Gastrocnemius medialis (tissue), 4 donors: Measurements from ENCODE around the gene SLA2. TPM values are rescaled to one million over a fixed set of nuclear protein-coding genes. Genes with fewer than 3 reads are reported as not detected.
"Not testable (repeated sequence)": the region's sequence is repeated elsewhere in the genome, so short reads cannot be mapped to it uniquely, and the experiment has no call there.

Source experiments
- ATAC-seq, 2 donors: fragments of 150-250 bp; one replicate each; pipeline ENCODE4 v1.9.1; 2016
- DNase-seq, 2 donors: peaks; one replicate each; pipeline ENCODE4 v3.0.0-alpha.2; 2019
- H3K27ac ChIP-seq, 4 donors: fragments of 200-600 bp; sonication (generic); 1 replicate in 1 of 4; 2 replicates in 3 of 4; pipeline ENCODE4 v1.5.1; 2016 to 2018; ENCODE audit warnings: mild to moderate bottlenecking in 2 of 4, moderate library complexity in 1 of 4
- H3K27me3 ChIP-seq, 3 donors: fragments of 200-600 bp; sonication (generic) in 2 of 3; 1 replicate in 1 of 3; 2 replicates in 2 of 3; pipeline versions ENCODE4 v1.5.1 to v1.6.0; 2016 to 2019; ENCODE audit warnings: mild to moderate bottlenecking in 1 of 3, moderate library complexity in 1 of 3
- H3K36me3 ChIP-seq, 2 donors: fragments of 200-600 bp; sonication (generic) in 1 of 2; one replicate each; pipeline ENCODE4 v1.5.1; 2017 to 2018
- H3K4me1 ChIP-seq, 2 donors: fragments of 200-600 bp; sonication (generic) in 1 of 2; one replicate each; pipeline ENCODE4 v1.5.1; 2016 to 2017; ENCODE audit warnings: mild to moderate bottlenecking in 2 of 2
- H3K4me3 ChIP-seq, 4 donors: fragments of 200-600 bp; sonication (generic) in 3 of 4; 1 replicate in 1 of 4; 2 replicates in 3 of 4; pipeline ENCODE4 v1.5.1; 2016 to 2019; ENCODE audit warnings: mild to moderate bottlenecking in 2 of 4
- H3K9me3 ChIP-seq, 3 donors: fragments of 200-600 bp; sonication (generic) in 2 of 3; 1 replicate in 1 of 3; 2 replicates in 2 of 3; pipeline ENCODE4 v1.5.1; 2016 to 2019
- CTCF ChIP-seq, 5 experiments: fragments of 450-650 bp in 3 of 5; fragments of 200-600 bp in 2 of 5; sonication (generic) in 2 of 5; IDR thresholded peaks in 4 of 5; conservative IDR thresholded peaks in 1 of 5; 1 replicate in 4 of 5; 2 replicates in 1 of 5; pipeline ENCODE4 v1.5.1; 2016 to 2019; ENCODE audit warnings: antibody characterized with exemption in 5 of 5, mild to moderate bottlenecking in 3 of 5, moderate library complexity in 3 of 5
- POLR2A ChIP-seq, 2 donors: fragments of 450-650 bp; IDR thresholded peaks; one replicate each; pipeline ENCODE4 v1.6.1; 2017; ENCODE audit warnings: antibody characterized with exemption in 2 of 2, mild to moderate bottlenecking in 2 of 2, moderate library complexity in 2 of 2
- in situ Hi-C, 4 donors: fragments of 200-750 bp; cut with MboI; loops; one replicate each; pipeline versions ENCODE4 v1.15.0 to v1.8.0; 2017; ENCODE audit warnings: low sequenced_read_pairs in 4 of 4
- intact Hi-C: fragments of 100-400 bp; cut with DNase I; formaldehyde crosslinking; loops from one replicate; pipeline ENCODE4 v1.15.1; 2023; ENCODE audit warnings: low total_unique reads
- total RNA-seq, 4 donors: library from RNA; depleted of rRNA; stranded (reverse); fragments of >200 nt; gene quantifications; one replicate each; pipeline versions ENCODE4 v1.1.0 to v1.2.3, GENCODE V29; 2016

The SLA2 gene
- total RNA-seq, 4 donors from 2014 or later, result not detected

- no peak overlapping the region for H3K4me3 ChIP-seq
Measured at GRCh38 chr20:36676701-36677421, 30.9 kb upstream of the SLA2 start.

GRCh38 chr20:36675545-36675944, 29.5 kb upstream of the SLA2 start:
- H3K36me3 ChIP-seq, result peaks cover 0 to 43% of the 10 kb centered on the region in 2 donors
- H3K4me3 ChIP-seq, H3K27ac ChIP-seq, ATAC-seq, intact Hi-C loops, DNase-seq, in situ Hi-C loops, H3K4me1 ChIP-seq, H3K9me3 ChIP-seq, H3K27me3 ChIP-seq: not testable (repeated sequence)

More at GRCh38 chr20:36676701-36677421, 30.9 kb upstream of the SLA2 start:
- Histone ChIP-seq H3K27me3 (no peaks in the 10 kb centered on the region), H3K27ac (no peak overlapping the region), H3K9me3 (no peaks in the 10 kb centered on the region), H3K4me1 (no peaks in the 10 kb centered on the region), H3K36me3 (peaks cover 0 to 44% of the 10 kb centered on the region in 2 donors)
- ATAC-seq (no peak), DNase-seq (no peak)
- intact Hi-C loops, result no loop called here
- in situ Hi-C loops, result no loop called here
- no peak for TF ChIP-seq POLR2A (IDR thresholded peaks at IDR 0.05)
- TF ChIP-seq CTCF (IDR thresholded peaks at IDR 0.05 in 4 of 5, conservative IDR thresholded peaks at IDR 0.05 in 1 of 5), result no peak

- H3K36me3 ChIP-seq, result peaks cover 0 to 37% of the 10 kb centered on the region in 2 donors
- no peaks in the 10 kb centered on the region for H3K27me3 ChIP-seq
- no peak overlapping the region for H3K27ac ChIP-seq
- ATAC-seq, result no peak
- TF ChIP-seq CTCF (IDR thresholded peaks at IDR 0.05 in 4 of 5, conservative IDR thresholded peaks at IDR 0.05 in 1 of 5), result no peak
- TF ChIP-seq POLR2A (IDR thresholded peaks at IDR 0.05), result no peak
- no peaks in the 10 kb centered on the region for H3K9me3 ChIP-seq
- DNase-seq, result no peak
- in situ Hi-C loops, result no loop called here
- intact Hi-C loops, result no loop called here
- no peak overlapping the region for H3K4me3 ChIP-seq
- no peaks in the 10 kb centered on the region for H3K4me1 ChIP-seq
Measured at GRCh38 chr20:36672991-36673390, 27.0 kb upstream of the SLA2 start.

GRCh38 chr20:36670665-36671357, 24.8 kb upstream of the SLA2 start:
- no peaks in the 10 kb centered on the region for H3K4me1 ChIP-seq
- no peak overlapping the region for H3K4me3 ChIP-seq
- no peak overlapping the region for H3K27ac ChIP-seq
- no peaks in the 10 kb centered on the region for H3K9me3 ChIP-seq
- intact Hi-C loops, result no loop called here
- ATAC-seq (no peak), DNase-seq (no peak)
- TF ChIP-seq POLR2A (IDR thresholded peaks at IDR 0.05), result no peak
- TF ChIP-seq CTCF (IDR thresholded peaks at IDR 0.05 in 4 of 5, conservative IDR thresholded peaks at IDR 0.05 in 1 of 5), result no peak
- H3K27me3 ChIP-seq, result no peaks in the 10 kb centered on the region
- in situ Hi-C loops, result no loop called here
- peaks cover 3 to 37% of the 10 kb centered on the region in 2 donors for H3K36me3 ChIP-seq

GRCh38 chr20:36666181-36666740, 20.3 kb upstream of the SLA2 start:
- in situ Hi-C loops, result no loop called here
- no peak for TF ChIP-seq POLR2A (IDR thresholded peaks at IDR 0.05)
- no peak for TF ChIP-seq CTCF (IDR thresholded peaks at IDR 0.05 in 4 of 5, conservative IDR thresholded peaks at IDR 0.05 in 1 of 5)

More at GRCh38 chr20:36666181-36666740, 20.3 kb upstream of the SLA2 start:
- Histone ChIP-seq H3K27ac (no peak overlapping the region), H3K4me1 (no peaks in the 10 kb centered on the region), H3K27me3 (no peaks in the 10 kb centered on the region), H3K36me3 (peaks cover 3 to 75% of the 10 kb centered on the region in 2 donors), H3K9me3 (no peaks in the 10 kb centered on the region), H3K4me3 (no peak overlapping the region)
- DNase-seq (no peak), ATAC-seq (no peak)
- intact Hi-C loops, result no loop called here
